ENCODE results near the gene MAG. TPM values are rescaled to one million over a fixed set of nuclear protein-coding genes. Genes with fewer than 3 reads are reported as not detected.

MAG gene
- total and polyA plus RNA-seq, 2 of the 8 experiments (the other 6 are each of a cell fraction or from before 2014, with no cell fraction given), result 0.20 to 1.3 TPM

DNA sequence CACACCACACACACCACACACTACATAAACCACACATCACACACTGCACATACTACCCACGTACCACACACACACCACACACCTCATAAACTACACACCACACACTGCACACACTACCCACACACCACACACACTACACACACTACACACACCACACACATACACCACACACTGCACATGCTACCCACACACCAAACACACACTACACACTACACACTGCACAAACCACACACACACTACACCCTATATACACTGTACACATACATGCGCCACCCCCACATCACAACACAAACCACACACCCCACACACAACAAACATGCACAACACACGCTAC lies 5.5 kb downstream of the MAG start:
- H3K79me1 ChIP-seq (ENCODE audit: low read depth, low read length), result peaks cover 3% of the 10 kb centered on the region; the same call in 1 of the 2 replicates
- H2BK20ac ChIP-seq (ENCODE audit: low read length), result peak overlapping the region; percentile 74
- no peak overlapping the region for H3K27ac ChIP-seq (ENCODE audit: low read depth, low read length)
- H3K18ac ChIP-seq (ENCODE audit: extremely low read depth, low read length), result no peak overlapping the region
- H2BK120ac ChIP-seq (replicated peaks; ENCODE audit: low read depth, low read length), result peak overlapping the region; percentile 71
- H3K23me2 ChIP-seq (ENCODE audit: low read depth, low read length), result peaks cover 24% of the 10 kb centered on the region; the same call in 1 of the 2 replicates
- DNase-seq (ENCODE audit: low read depth in 1 of 2, low spot score in 2 of 2) (no peak), FAIRE-seq (no peak)
- peak overlapping the region; percentile 2 for H4K5ac ChIP-seq (ENCODE audit: insufficient read length, low read depth, low read length)
- peaks cover 0 to 21% of the 10 kb centered on the region in 2 experiments for H4K20me1 ChIP-seq (replicated peaks in 1 of 2; ENCODE audit: control insufficient read depth in 1 of 2, insufficient read depth in 2 of 2, low read length in 2 of 2)
- H3K36me3 ChIP-seq (ENCODE audit: control insufficient read depth in 2 of 4, insufficient read depth in 4 of 4, low read length in 3 of 4), result no peaks in the 10 kb centered on the region; a peak in 1 of 8 replicates
- WGBS, 2 experiments (ENCODE audit: extremely low coverage in 1 of 2, insufficient coverage in 1 of 2, insufficient read length in 1 of 2, insufficient replicate concordance in 2 of 2, low coverage in 1 of 2, low lambda C conversion rate in 2 of 2, missing lambda C conversion rate in 1 of 2), result 87 to 100% methylated on average over 1 to 3 of the region's 3 CpGs
- peaks cover 0 to 12% (median 2%) of the 10 kb centered on the region in 4 experiments; a peak in 2 of 7 replicates for H3K27me3 ChIP-seq (replicated peaks in 1 of 4; ENCODE audit: control insufficient read depth in 3 of 4, extremely low read depth in 1 of 4, insufficient read depth in 3 of 4, low read length in 3 of 4)
- peak overlapping the region; percentile 86 for H3K23ac ChIP-seq (ENCODE audit: insufficient read length)
- no peak overlapping the region for H3K4me3 ChIP-seq (ENCODE audit: extremely low read depth in 1 of 4, insufficient read depth in 2 of 4, low read depth in 3 of 4, low read length in 4 of 4)
- no peak overlapping the region for H4K8ac ChIP-seq (ENCODE audit: extremely low read depth, insufficient read depth, low read length)
- ChIA-PET CTCF (ENCODE audit: partially characterized antibody) (no interaction called here), POLR2A (ENCODE audit: partially characterized antibody) (interaction anchor here (2.9 kb wide), 1 partner anchor 16 kb away, joined by 18 read pairs; the partner anchor contains the start of gene HAMP)
- peak overlapping the region; percentile 6; the same call in 1 of the 2 replicates for H2BK12ac ChIP-seq (ENCODE audit: low read depth, low read length)
- no peak overlapping the region for H2AFZ ChIP-seq (ENCODE audit: low read length)
- H3K9me3 ChIP-seq (ENCODE audit: insufficient read depth in 2 of 2, low read depth in 1 of 2, low read length in 1 of 2), result no peaks in the 10 kb centered on the region; a peak in 1 of 4 replicates
- peak overlapping the region in 1 of 4 experiments; percentile 20; a peak in 1 of 7 replicates for H3K9ac ChIP-seq (replicated peaks in 1 of 4; ENCODE audit: extremely low read depth in 1 of 4, low read depth in 3 of 4, low read length in 3 of 4)
- no peak overlapping the region; a peak in 1 of 4 replicates for H3K4me2 ChIP-seq (ENCODE audit: insufficient read depth in 1 of 2, low read depth in 2 of 2, low read length in 2 of 2)
- peak overlapping the region; percentile 100 for H3K56ac ChIP-seq (replicated peaks; ENCODE audit: insufficient read length, low read depth, low read length)
- H4K91ac ChIP-seq (replicated peaks; ENCODE audit: insufficient read length, low read length), result peak overlapping the region; percentile 97
- H2BK15ac ChIP-seq (ENCODE audit: low read length), result peak overlapping the region; percentile 14
- no peak overlapping the region for H3K14ac ChIP-seq (ENCODE audit: insufficient read length)
- H3K79me2 ChIP-seq (ENCODE audit: control insufficient read depth in 1 of 2, insufficient read depth in 2 of 2, low read length in 2 of 2), result no peaks in the 10 kb centered on the region
- peak overlapping the region; percentile 98; the same call in 1 of the 2 replicates for H2AK5ac ChIP-seq (ENCODE audit: low read depth, low read length)
- H2BK5ac ChIP-seq (ENCODE audit: low read depth, low read length), result 0 out of 2 replicates have a peak overlapping the region, but pooled peaks have one; percentile 0
- no peak overlapping the region for H3K4ac ChIP-seq (replicated peaks; ENCODE audit: insufficient read length, low read depth, low read length)
- H3K4me1 ChIP-seq (replicated peaks in 1 of 4; ENCODE audit: control insufficient read depth in 3 of 4, insufficient read depth in 4 of 4, low read length in 3 of 4), result peaks cover 0 to 16% (median 10%) of the 10 kb centered on the region in 4 experiments; a peak in 6 of 7 replicates
- TF ChIP-seq, protein P1, sequence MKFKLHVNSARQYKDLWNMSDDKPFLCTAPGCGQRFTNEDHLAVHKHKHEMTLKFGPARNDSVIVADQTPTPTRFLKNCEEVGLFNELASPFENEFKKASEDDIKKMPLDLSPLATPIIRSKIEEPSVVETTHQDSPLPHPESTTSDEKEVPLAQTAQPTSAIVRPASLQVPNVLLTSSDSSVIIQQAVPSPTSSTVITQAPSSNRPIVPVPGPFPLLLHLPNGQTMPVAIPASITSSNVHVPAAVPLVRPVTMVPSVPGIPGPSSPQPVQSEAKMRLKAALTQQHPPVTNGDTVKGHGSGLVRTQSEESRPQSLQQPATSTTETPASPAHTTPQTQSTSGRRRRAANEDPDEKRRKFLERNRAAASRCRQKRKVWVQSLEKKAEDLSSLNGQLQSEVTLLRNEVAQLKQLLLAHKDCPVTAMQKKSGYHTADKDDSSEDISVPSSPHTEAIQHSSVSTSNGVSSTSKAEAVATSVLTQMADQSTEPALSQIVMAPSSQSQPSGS (IDR thresholded peaks at IDR 0.05; ENCODE audit: low read length), result no peak
- TF ChIP-seq SAP30 (IDR thresholded peaks at IDR 0.05; ENCODE audit: insufficient read depth, insufficient replicate concordance, low read length) (no peak), NANOG (IDR thresholded peaks at IDR 0.05; ENCODE audit: insufficient read depth, low read depth, low read length, poor library complexity, severe bottlenecking) (no peak), SUZ12 (IDR thresholded peaks at IDR 0.05; ENCODE audit: low read length) (no peak), POLR2A (IDR thresholded peaks at IDR 0.05; ENCODE audit: control extremely low read depth in 1 of 2, low read depth in 2 of 2, low read length in 2 of 2) (no peak), RXRA (IDR thresholded peaks at IDR 0.05; ENCODE audit: insufficient read depth, low read depth, low read length) (no peak), SIX5 (IDR thresholded peaks at IDR 0.05; ENCODE audit: low read depth, low read length) (no peak), RAD21 (IDR thresholded peaks at IDR 0.05 in 1 of 2, conservative IDR thresholded peaks at IDR 0.05 in 1 of 2; ENCODE audit: low read depth in 2 of 2, low read length in 2 of 2) (no peak)
- TF ChIP-seq, protein P2, sequence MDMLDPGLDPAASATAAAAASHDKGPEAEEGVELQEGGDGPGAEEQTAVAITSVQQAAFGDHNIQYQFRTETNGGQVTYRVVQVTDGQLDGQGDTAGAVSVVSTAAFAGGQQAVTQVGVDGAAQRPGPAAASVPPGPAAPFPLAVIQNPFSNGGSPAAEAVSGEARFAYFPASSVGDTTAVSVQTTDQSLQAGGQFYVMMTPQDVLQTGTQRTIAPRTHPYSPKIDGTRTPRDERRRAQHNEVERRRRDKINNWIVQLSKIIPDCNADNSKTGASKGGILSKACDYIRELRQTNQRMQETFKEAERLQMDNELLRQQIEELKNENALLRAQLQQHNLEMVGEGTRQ (IDR thresholded peaks at IDR 0.05; ENCODE audit: low read length), result no peak

Measured in H1 (cell line).